Measurements from ENCODE around the gene CWC15. TPM values are rescaled to one million over a fixed set of nuclear protein-coding genes. Genes with fewer than 3 reads are reported as not detected.

Gene CWC15
- total RNA-seq, 1 donor from 2014 or later, result 103 TPM

DNA sequence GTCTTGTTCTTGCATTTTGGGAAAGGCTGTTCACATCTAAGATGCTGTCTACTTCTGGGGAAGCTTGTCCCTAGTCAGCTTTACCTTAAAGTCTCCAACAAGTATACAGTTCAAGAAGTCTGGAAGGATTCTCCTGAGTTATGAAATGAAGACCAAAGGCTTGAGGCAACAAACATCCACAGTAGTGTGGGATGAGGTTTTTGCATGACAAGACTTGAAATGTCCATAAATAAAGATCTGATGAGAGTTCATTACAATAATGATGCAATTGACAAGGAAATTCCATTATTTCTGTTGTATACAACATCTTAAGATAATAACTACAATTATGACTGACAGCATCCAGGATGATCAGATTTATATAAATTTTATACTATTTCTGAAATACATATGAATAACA, 30.4 kb upstream of the CWC15 start:
- Mint-ChIP-seq H3K27me3 (ENCODE audit: insufficient read depth, low read depth) (no peaks in the 10 kb centered on the region), H3K27ac (no peak overlapping the region), H3K9me3 (peaks cover 2% of the 10 kb centered on the region), H3K4me1 (no peaks in the 10 kb centered on the region), H3K36me3 (peaks cover 6% of the 10 kb centered on the region), H3K4me3 (no peak overlapping the region)
- no peaks in the 10 kb centered on the region for H3K9me3 ChIP-seq (ENCODE audit: low read depth)
- H3F3A ChIP-seq (ENCODE audit: low read depth), result no peaks in the 10 kb centered on the region
- no peak overlapping the region for H2AFZ ChIP-seq (replicated peaks)
- H3K9ac ChIP-seq, result no peak overlapping the region
- H3K4me3 ChIP-seq, result no peak overlapping the region
- DNase-seq (ENCODE audit: low spot score), result no peak
- H3K4me1 ChIP-seq, result no peaks in the 10 kb centered on the region
- H3K79me2 ChIP-seq (ENCODE audit: low read depth), result no peaks in the 10 kb centered on the region
- no peaks in the 10 kb centered on the region for H4K20me1 ChIP-seq (ENCODE audit: low read depth)
- no peak overlapping the region for H3K27ac ChIP-seq
- TF ChIP-seq, protein P1, sequence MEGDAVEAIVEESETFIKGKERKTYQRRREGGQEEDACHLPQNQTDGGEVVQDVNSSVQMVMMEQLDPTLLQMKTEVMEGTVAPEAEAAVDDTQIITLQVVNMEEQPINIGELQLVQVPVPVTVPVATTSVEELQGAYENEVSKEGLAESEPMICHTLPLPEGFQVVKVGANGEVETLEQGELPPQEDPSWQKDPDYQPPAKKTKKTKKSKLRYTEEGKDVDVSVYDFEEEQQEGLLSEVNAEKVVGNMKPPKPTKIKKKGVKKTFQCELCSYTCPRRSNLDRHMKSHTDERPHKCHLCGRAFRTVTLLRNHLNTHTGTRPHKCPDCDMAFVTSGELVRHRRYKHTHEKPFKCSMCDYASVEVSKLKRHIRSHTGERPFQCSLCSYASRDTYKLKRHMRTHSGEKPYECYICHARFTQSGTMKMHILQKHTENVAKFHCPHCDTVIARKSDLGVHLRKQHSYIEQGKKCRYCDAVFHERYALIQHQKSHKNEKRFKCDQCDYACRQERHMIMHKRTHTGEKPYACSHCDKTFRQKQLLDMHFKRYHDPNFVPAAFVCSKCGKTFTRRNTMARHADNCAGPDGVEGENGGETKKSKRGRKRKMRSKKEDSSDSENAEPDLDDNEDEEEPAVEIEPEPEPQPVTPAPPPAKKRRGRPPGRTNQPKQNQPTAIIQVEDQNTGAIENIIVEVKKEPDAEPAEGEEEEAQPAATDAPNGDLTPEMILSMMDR (IDR thresholded peaks at IDR 0.05), result no peak
- TF ChIP-seq EZH2 (IDR thresholded peaks at IDR 0.05), result no peak
- no peak for TF ChIP-seq EZH2phosphoT487 (IDR thresholded peaks at IDR 0.05)
- no peaks in the 10 kb centered on the region for H3K27me3 ChIP-seq
- H3K4me2 ChIP-seq, result no peak overlapping the region
- no peaks in the 10 kb centered on the region for H3K36me3 ChIP-seq

DNA sequence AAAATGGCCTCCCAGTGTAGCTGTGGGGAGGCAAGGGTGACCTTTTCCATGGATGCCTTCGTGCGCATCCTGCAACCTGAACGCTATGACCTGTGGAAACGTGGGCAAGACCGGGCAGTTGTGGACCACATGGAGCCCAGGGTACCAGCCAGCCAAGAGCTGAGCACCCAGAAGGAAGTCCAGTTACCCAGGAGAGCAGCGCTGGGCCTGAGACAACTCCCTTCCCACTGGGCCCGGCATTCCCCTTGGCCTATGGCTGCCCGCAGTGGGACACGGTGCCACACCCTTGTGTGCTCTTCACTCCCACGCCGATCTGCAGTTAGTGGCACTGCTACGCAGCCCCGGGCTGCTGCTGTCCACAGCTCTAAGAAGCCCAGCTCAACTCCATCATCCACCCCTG, 24.9 kb upstream of the CWC15 start:
- Histone ChIP-seq H3K9me3 (ENCODE audit: low read depth) (no peaks in the 10 kb centered on the region), H3F3A (ENCODE audit: low read depth) (no peaks in the 10 kb centered on the region), H3K4me3 (no peak overlapping the region), H4K20me1 (ENCODE audit: low read depth) (no peaks in the 10 kb centered on the region), H3K79me2 (ENCODE audit: low read depth) (no peaks in the 10 kb centered on the region), H3K27me3 (peaks cover 9% of the 10 kb centered on the region), H3K4me2 (no peak overlapping the region), H3K36me3 (no peaks in the 10 kb centered on the region), H3K27ac (no peak overlapping the region), H2AFZ (replicated peaks) (no peak overlapping the region), H3K4me1 (no peaks in the 10 kb centered on the region), H3K9ac (no peak overlapping the region)
- H3K4me1 Mint-ChIP-seq, result no peaks in the 10 kb centered on the region
- peaks cover 11% of the 10 kb centered on the region for H3K36me3 Mint-ChIP-seq
- TF ChIP-seq, protein P1 (IDR thresholded peaks at IDR 0.05), result no peak
- TF ChIP-seq EZH2 (IDR thresholded peaks at IDR 0.05) (no peak), EZH2phosphoT487 (IDR thresholded peaks at IDR 0.05) (no peak)
- H3K4me3 Mint-ChIP-seq, result no peak overlapping the region
- peaks cover 2% of the 10 kb centered on the region for H3K27me3 Mint-ChIP-seq (ENCODE audit: insufficient read depth, low read depth)
- DNase-seq (ENCODE audit: low spot score), result no peak
- no peaks in the 10 kb centered on the region for H3K9me3 Mint-ChIP-seq
- no peak overlapping the region for H3K27ac Mint-ChIP-seq

DNA sequence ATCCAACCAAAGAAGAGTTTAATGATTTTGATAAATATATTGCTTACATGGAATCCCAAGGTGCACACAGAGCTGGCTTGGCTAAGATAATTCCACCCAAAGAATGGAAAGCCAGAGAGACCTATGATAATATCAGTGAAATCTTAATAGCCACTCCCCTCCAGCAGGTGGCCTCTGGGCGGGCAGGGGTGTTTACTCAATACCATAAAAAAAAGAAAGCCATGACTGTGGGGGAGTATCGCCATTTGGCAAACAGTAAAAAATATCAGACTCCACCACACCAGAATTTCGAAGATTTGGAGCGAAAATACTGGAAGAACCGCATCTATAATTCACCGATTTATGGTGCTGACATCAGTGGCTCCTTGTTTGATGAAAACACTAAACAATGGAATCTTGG, 24.1 kb upstream of the CWC15 start:
- Histone ChIP-seq H2AFZ (replicated peaks) (no peak overlapping the region), H3K27ac (no peak overlapping the region), H3K4me3 (no peak overlapping the region), H3K4me2 (no peak overlapping the region), H3K36me3 (no peaks in the 10 kb centered on the region), H3K9me3 (ENCODE audit: low read depth) (no peaks in the 10 kb centered on the region), H3K79me2 (ENCODE audit: low read depth) (no peaks in the 10 kb centered on the region), H3K9ac (no peak overlapping the region), H3K27me3 (peaks cover 9% of the 10 kb centered on the region), H3F3A (ENCODE audit: low read depth) (no peaks in the 10 kb centered on the region), H3K4me1 (peaks cover 7% of the 10 kb centered on the region), H4K20me1 (ENCODE audit: low read depth) (no peaks in the 10 kb centered on the region)
- Mint-ChIP-seq H3K4me1 (no peaks in the 10 kb centered on the region), H3K36me3 (peaks cover 11% of the 10 kb centered on the region), H3K9me3 (no peaks in the 10 kb centered on the region), H3K27ac (no peak overlapping the region), H3K4me3 (no peak overlapping the region), H3K27me3 (ENCODE audit: insufficient read depth, low read depth) (peaks cover 2% of the 10 kb centered on the region)
- DNase-seq (ENCODE audit: low spot score), result no peak
- TF ChIP-seq, protein P1 (IDR thresholded peaks at IDR 0.05), result no peak

Data from neural progenitor cell (in vitro differentiated cells).